GM21423 (cell line): ENCODE results near the gene LRRC15.

ENCODE experiments used
- ATAC-seq: cut with Tn5 transposase; IDR thresholded peaks from one replicate; pipeline ENCODE4 v1.9.1; 2021; ENCODE audit warnings: mild to moderate bottlenecking, moderate library complexity; ENCODE audit not compliant: unreplicated experiment

Gene LRRC15

DNA sequence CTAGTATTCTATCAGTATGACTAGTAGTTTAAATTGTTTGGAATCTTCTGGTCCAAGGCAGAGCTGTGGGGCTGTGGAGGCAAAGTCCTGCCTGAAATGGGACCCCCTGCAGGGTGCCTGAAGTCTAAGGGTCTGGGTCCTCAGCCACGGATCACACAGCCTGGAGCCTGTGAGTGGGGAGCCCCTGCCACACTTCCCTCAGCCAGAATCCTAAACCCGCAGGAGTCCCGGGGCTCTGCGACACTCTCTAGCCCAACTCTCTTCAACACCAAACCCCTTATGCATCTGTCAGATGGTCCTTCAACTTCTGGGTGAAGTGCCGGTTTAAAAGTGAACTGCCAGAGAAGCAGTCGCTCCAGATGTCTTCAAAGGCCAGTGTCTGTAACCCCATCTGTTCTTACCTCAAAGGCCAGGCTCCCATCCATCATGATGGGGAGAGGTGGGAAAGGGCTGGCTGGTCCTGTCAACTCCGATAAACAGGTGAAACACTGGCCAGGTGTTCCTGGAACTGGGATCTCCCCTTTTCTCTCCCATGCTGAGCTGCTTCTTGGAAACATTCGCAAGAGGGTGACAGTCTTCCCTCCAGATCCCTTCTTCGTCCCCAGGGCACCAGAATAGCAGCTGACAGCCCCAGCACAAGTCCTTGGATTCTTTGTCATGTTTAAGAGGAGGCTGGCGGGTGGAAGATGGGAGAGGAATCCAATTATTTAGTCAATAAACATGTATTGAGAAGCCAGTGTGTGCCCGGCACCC lies 64.0 kb downstream of the LRRC15 start:
- no peak for ATAC-seq
